Right lobe of liver (tissue), 6 donors: ENCODE measurements around the gene C1orf116. TPM values are rescaled to one million over a fixed set of nuclear protein-coding genes. Genes with fewer than 3 reads are reported as not detected.

Experiments used
- ATAC-seq, 4 donors: fragments of 200-7000 bp; cut with Tn5 transposase; one replicate each; pipeline ENCODE4 v1.9.1; 2020; ENCODE audit warnings: mild to moderate bottlenecking in 4 of 4, moderate library complexity in 4 of 4
- DNase-seq, 3 donors: peaks; one replicate each; pipeline ENCODE4 v3.0.0-alpha.2; 2020
- H3K27ac ChIP-seq, 3 donors: fragments of 200-600 bp; one replicate each; pipeline ENCODE4 v1.8.0; 2022
- H3K27me3 ChIP-seq, 2 donors: fragments of 200-600 bp; one replicate each; pipeline ENCODE4 v1.8.0; 2022
- H3K36me3 ChIP-seq, 4 donors: fragments of 200-600 bp; sonication (generic) in 1 of 4; one replicate each; pipeline versions ENCODE4 v1.5.1 to v1.8.0; 2017 to 2022; ENCODE audit warnings: control low read depth in 1 of 4
- H3K4me1 ChIP-seq, 4 donors: fragments of 200-600 bp; sonication (generic) in 1 of 4; one replicate each; pipeline versions ENCODE4 v1.5.1 to v1.8.0; 2017 to 2022; ENCODE audit warnings: control low read depth in 1 of 4
- H3K4me3 ChIP-seq, 3 donors: fragments of 200-600 bp; one replicate each; pipeline ENCODE4 v1.8.0; 2022
- H3K9me3 ChIP-seq, 4 donors: fragments of 200-600 bp; sonication (generic) in 1 of 4; one replicate each; pipeline versions ENCODE4 v1.5.1 to v1.8.0; 2017 to 2022; ENCODE audit warnings: control low read depth in 1 of 4
- POLR2A ChIP-seq: fragments of 450-650 bp; IDR thresholded peaks from one replicate; pipeline ENCODE4 v1.6.1; 2017; ENCODE audit warnings: antibody characterized with exemption, mild to moderate bottlenecking
- WGBS: methylation state at CpG from one replicate; pipeline ENCODE4 v1.1.6; 2018; ENCODE audit warnings: low coverage, low lambda C conversion rate; ENCODE audit not compliant: insufficient coverage; ENCODE audit errors: missing lambda C conversion rate; 5-methylcytosine and 5-hydroxymethylcytosine counted together
- intact Hi-C, 2 donors: fragments of 100-400 bp; cut with DNase I; formaldehyde crosslinking; loops; one replicate each; pipeline versions ENCODE4 v1.11.2 to v1.14.1; 2022
- total RNA-seq, 6 experiments: library from RNA; depleted of rRNA in 2 of 6; stranded (reverse); fragments of >200 nt in 2 of 6; fragmentation: NEBNext Ultra II Directional in 3 of 6; extraction: Animal tissue kit (Norgen Biotek cat#: 25700) in 3 of 6; gene quantifications; one replicate each; pipeline versions ENCODE4 v1.1.0 to v1.2.4, GENCODE V29; 2016 to 2023
- TF ChIP-seq, protein P1 (sequence below), 4 donors: fragments of 200-600 bp in 3 of 4; fragments of 450-650 bp in 1 of 4; IDR thresholded peaks; one replicate each; pipeline versions ENCODE4 v1.5.1 to v1.8.0; 2016 to 2022; ENCODE audit warnings: antibody characterized with exemption in 4 of 4, mild to moderate bottlenecking in 2 of 4
- donor health status: DM: no; HTN: yes; CAD: no.
- donor health status: DM: no; HTN: no; CAD: no.
- donor health status: DM: no; HTN: no; CAD: no.
- donor health status: DM: no; HTN: yes; CAD: no.
- donor health status: DM: no; HTN: yes; CAD: no.

The C1orf116 gene
- total RNA-seq, 6 experiments from 2014 or later: 0.27 to 0.68 (median 0.37) TPM

DNA sequence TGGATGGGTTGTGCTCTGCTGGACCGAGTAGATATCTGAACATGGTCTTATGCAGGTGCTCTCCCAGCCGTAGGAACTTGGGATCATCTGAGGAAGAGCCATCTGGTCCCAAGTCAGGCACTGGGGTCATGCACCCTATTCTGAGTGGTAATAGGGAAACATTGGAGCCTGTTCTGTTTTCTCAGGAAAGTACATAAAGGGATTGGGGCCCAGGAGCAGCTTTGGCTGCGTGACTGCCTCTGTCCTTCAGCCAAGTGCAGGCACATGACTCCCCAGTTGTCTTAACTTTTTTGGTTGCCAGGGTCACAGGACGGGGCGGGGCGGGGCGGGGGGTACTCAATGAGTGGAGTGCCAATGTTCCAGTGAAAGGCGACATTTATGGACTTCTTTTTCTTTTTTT lies 32.0 kb upstream of the C1orf116 start:
- ATAC-seq (peak in 2 of 4 donors; percentile 13 to 70), DNase-seq (no peak)
- Histone ChIP-seq H3K9me3 (no peaks in the 10 kb centered on the region), H3K4me1 (no peaks in the 10 kb centered on the region), H3K4me3 (no peak overlapping the region), H3K27me3 (no peaks in the 10 kb centered on the region), H3K27ac (no peak overlapping the region), H3K36me3 (peaks cover 0 to 41% (median 8%) of the 10 kb centered on the region in 4 donors)
- intact Hi-C loops: no loop called here
- TF ChIP-seq, protein P1, sequence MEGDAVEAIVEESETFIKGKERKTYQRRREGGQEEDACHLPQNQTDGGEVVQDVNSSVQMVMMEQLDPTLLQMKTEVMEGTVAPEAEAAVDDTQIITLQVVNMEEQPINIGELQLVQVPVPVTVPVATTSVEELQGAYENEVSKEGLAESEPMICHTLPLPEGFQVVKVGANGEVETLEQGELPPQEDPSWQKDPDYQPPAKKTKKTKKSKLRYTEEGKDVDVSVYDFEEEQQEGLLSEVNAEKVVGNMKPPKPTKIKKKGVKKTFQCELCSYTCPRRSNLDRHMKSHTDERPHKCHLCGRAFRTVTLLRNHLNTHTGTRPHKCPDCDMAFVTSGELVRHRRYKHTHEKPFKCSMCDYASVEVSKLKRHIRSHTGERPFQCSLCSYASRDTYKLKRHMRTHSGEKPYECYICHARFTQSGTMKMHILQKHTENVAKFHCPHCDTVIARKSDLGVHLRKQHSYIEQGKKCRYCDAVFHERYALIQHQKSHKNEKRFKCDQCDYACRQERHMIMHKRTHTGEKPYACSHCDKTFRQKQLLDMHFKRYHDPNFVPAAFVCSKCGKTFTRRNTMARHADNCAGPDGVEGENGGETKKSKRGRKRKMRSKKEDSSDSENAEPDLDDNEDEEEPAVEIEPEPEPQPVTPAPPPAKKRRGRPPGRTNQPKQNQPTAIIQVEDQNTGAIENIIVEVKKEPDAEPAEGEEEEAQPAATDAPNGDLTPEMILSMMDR (IDR thresholded peaks at IDR 0.05): no peak
- TF ChIP-seq POLR2A: no peak
- 90% methylated on average over 5 of the region's 8 CpGs for WGBS

GRCh38 chr1:207063014-207063413 lies 30.5 kb upstream of the C1orf116 start:
- H3K4me3 ChIP-seq: no peak overlapping the region
- no peaks in the 10 kb centered on the region for H3K27me3 ChIP-seq
- no peaks in the 10 kb centered on the region for H3K9me3 ChIP-seq
- no peak overlapping the region for H3K27ac ChIP-seq
- TF ChIP-seq, protein P1 (IDR thresholded peaks at IDR 0.05): no peak
- 96% methylated on average over 4 of the region's 5 CpGs for WGBS
- H3K36me3 ChIP-seq: peaks cover 0 to 37% (median 8%) of the 10 kb centered on the region in 4 donors
- ATAC-seq: no peak
- intact Hi-C loops: no loop called here
- H3K4me1 ChIP-seq: no peaks in the 10 kb centered on the region
- DNase-seq: no peak

DNA sequence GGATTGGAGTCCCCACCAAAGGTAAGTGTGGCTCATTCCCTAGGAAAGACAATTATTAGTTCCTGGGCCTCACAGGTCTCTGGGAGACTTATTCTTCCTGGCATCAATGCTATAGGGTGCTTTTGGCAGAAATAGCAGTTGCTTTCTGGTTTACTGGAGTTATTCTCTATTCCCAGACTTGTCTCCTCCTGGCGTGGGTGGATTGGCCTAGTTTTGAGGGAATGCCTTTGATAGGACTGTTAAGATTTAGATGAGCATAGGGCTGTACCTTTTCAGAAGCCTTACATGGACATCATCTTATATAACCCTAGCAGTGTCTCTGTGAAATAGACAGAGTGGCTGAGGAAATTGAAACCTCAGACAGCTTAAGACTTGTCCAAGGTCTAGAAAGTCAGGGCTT lies 29.5 kb upstream of the C1orf116 start:
- WGBS: 78% methylated on average over 1 of the region's 1 CpG
- TF ChIP-seq, protein P1 (IDR thresholded peaks at IDR 0.05): no peak
- no peak for TF ChIP-seq POLR2A
- Histone ChIP-seq H3K36me3 (peaks cover 0 to 32% (median 8%) of the 10 kb centered on the region in 4 donors), H3K4me3 (no peak overlapping the region), H3K4me1 (no peaks in the 10 kb centered on the region), H3K27ac (no peak overlapping the region), H3K27me3 (no peaks in the 10 kb centered on the region), H3K9me3 (no peaks in the 10 kb centered on the region)
- no peak for DNase-seq
- no peak for ATAC-seq
- intact Hi-C loops: no loop called here

- no peak overlapping the region for H3K27ac ChIP-seq
- H3K9me3 ChIP-seq: no peaks in the 10 kb centered on the region
- intact Hi-C loops: no loop called here
- no peak for TF ChIP-seq POLR2A
- TF ChIP-seq, protein P1 (IDR thresholded peaks at IDR 0.05): no peak
- no peaks in the 10 kb centered on the region for H3K4me1 ChIP-seq
- WGBS: 94% methylated on average over 3 of the region's 3 CpGs
- no peaks in the 10 kb centered on the region for H3K27me3 ChIP-seq
- ATAC-seq (no peak), DNase-seq (no peak)
- peaks cover 0 to 26% (median 7%) of the 10 kb centered on the region in 4 donors for H3K36me3 ChIP-seq
- H3K4me3 ChIP-seq: no peak overlapping the region
Measured at GRCh38 chr1:207060596-207060995, 28.0 kb upstream of the C1orf116 start.

DNA sequence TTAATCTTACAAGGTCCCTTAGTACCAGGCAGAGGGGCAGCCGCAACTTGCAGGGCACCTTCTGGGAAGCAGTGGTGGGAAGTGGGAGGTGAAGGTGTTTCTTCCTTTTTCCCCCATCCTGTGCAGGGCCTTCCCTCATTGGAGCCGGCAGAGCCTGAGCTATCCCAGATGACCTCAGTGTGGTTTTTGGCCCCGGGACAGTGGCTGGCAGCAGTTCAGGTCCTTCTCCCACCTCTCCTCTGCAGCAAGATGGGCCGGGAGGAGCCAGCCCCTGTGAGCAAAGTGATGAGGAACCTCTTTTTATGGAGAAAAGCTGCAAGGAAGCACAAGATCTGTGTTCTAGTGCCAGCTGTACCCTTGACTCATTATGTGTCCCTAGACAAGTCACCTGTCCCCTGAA lies 27.3 kb upstream of the C1orf116 start:
- Histone ChIP-seq H3K9me3 (no peaks in the 10 kb centered on the region), H3K27ac (no peak overlapping the region), H3K36me3 (peaks cover 0 to 19% (median 6%) of the 10 kb centered on the region in 4 donors), H3K4me1 (no peaks in the 10 kb centered on the region), H3K4me3 (no peak overlapping the region), H3K27me3 (no peaks in the 10 kb centered on the region)
- ATAC-seq (peak in 1 of 4 donors; percentile 15), DNase-seq (no peak)
- WGBS: 74% methylated on average over 3 of the region's 4 CpGs
- intact Hi-C loops: no loop called here
- TF ChIP-seq, protein P1 (IDR thresholded peaks at IDR 0.05): no peak
- TF ChIP-seq POLR2A: no peak
